B cell (primary cell): ENCODE data around the gene ELOVL1. TPM values are rescaled to one million over a fixed set of nuclear protein-coding genes. Genes with fewer than 3 reads are reported as not detected.

Experiments
- ATAC-seq: fragments of 200-7000 bp; cut with Tn5 transposase; one replicate; pipeline ENCODE4 v1.10.0; 2021; ENCODE audit warnings: low read depth, mild to moderate bottlenecking, moderate number of reproducible peaks, moderate library complexity
- CTCF ChIA-PET: fragments of 350-600 bp; sonication (Branson Sonifier 250); formaldehyde crosslinking; loops from one replicate; lab custom pipeline; 2021; ENCODE audit warnings: antibody characterized with exemption, inconsistent platforms; lab: Charles Lee
- POLR2A ChIA-PET: fragments of 350-600 bp; sonication (Branson Sonifier 250); formaldehyde crosslinking; loops from one replicate; lab custom pipeline; 2021; ENCODE audit warnings: antibody characterized with exemption; lab: Charles Lee
- DNase-seq: peaks from one replicate; pipeline ENCODE4 v3.0.0; 2013
- H2AFZ ChIP-seq: 2 replicates; pipeline ENCODE4 v1.6.1; 2012; ENCODE audit warnings: mild to moderate bottlenecking, low read depth, low read length; ENCODE audit not compliant: insufficient read depth, poor library complexity, severe bottlenecking
- H3K27ac ChIP-seq, 2 donors: 1 replicate in 1 of 2; 2 replicates in 1 of 2; pipeline ENCODE4 v1.5.1; 2012 to 2013; ENCODE audit warnings: low read length in 2 of 2, mild to moderate bottlenecking in 2 of 2, moderate library complexity in 1 of 2
- H3K27me3 ChIP-seq, 4 experiments: fragments of 200-600 bp in 1 of 4; sonication (generic) in 1 of 4; replicated peaks in 1 of 4; 1 replicate in 2 of 4; 2 replicates in 2 of 4; pipeline versions ENCODE4 v1.6.1 to v1.7.0; 2013 to 2016; ENCODE audit warnings: low read length in 3 of 4, mild to moderate bottlenecking in 2 of 4, mixed read lengths in 1 of 4, moderate library complexity in 1 of 4; ENCODE audit not compliant: insufficient read depth in 4 of 4, control insufficient read depth in 3 of 4; ENCODE audit errors: control extremely low read depth in 1 of 4
- H3K36me3 ChIP-seq, 2 experiments: replicated peaks in 1 of 2; 1 replicate in 1 of 2; 2 replicates in 1 of 2; pipeline versions ENCODE4 v1.6.1 to v1.7.1; 2013; ENCODE audit warnings: low read length in 1 of 2; ENCODE audit not compliant: insufficient read depth in 2 of 2, control insufficient read depth in 1 of 2; ENCODE audit errors: control extremely low read depth in 1 of 2, extremely low read depth in 1 of 2
- H3K4me1 ChIP-seq, 2 donors: fragments of 200-600 bp in 1 of 2; sonication (generic) in 1 of 2; 1 replicate in 1 of 2; 2 replicates in 1 of 2; pipeline versions ENCODE4 v1.5.1 to v1.6.1; 2013 to 2017; ENCODE audit warnings: low read length in 2 of 2; ENCODE audit not compliant: control insufficient read depth in 2 of 2, insufficient read depth in 2 of 2
- H3K4me2 ChIP-seq: replicated peaks from 2 replicates; pipeline ENCODE3; 2012; ENCODE audit warnings: mild to moderate bottlenecking, low read depth, low read length; ENCODE audit not compliant: poor library complexity, severe bottlenecking
- H3K4me3 ChIP-seq, 5 experiments: fragments of 200-600 bp in 1 of 5; sonication (generic) in 1 of 5; 1 replicate in 3 of 5; 2 replicates in 2 of 5; pipeline versions ENCODE4 v1.5.1 to v1.7.0; 2011 to 2016; ENCODE audit warnings: low read length in 4 of 5, mild to moderate bottlenecking in 4 of 5, low read depth in 2 of 5, control low read depth in 1 of 5, moderate library complexity in 1 of 5; ENCODE audit not compliant: insufficient read depth in 1 of 5; ENCODE audit errors: control extremely low read depth in 1 of 5, extremely low read depth in 1 of 5
- H3K79me2 ChIP-seq: fragments of 200-600 bp; sonication (generic); one replicate; pipeline ENCODE4 v1.6.0; 2016; ENCODE audit warnings: low read length; ENCODE audit not compliant: control insufficient read depth, insufficient read depth
- H3K9ac ChIP-seq: fragments of 200-600 bp; sonication (generic); 2 replicates; pipeline ENCODE4 v1.6.1; 2017; ENCODE audit warnings: mild to moderate bottlenecking, low read length, moderate library complexity
- H3K9me3 ChIP-seq, 3 donors: one replicate each; pipeline versions ENCODE4 v1.6.1 to v1.7.1; 2013; ENCODE audit warnings: low read length in 2 of 3; ENCODE audit not compliant: control insufficient read depth in 2 of 3, insufficient read depth in 1 of 3; ENCODE audit errors: control extremely low read depth in 1 of 3
- H4K20me1 ChIP-seq: 2 replicates; pipeline ENCODE4 v1.6.0; 2012; ENCODE audit warnings: mild to moderate bottlenecking, low read length; ENCODE audit not compliant: insufficient read depth, control insufficient read depth, poor library complexity, severe bottlenecking
- H3K27ac Mint-ChIP-seq: one replicate; pipeline ENCODE4 v1.8.0; 2021; ENCODE audit warnings: mixed read lengths
- H3K27me3 Mint-ChIP-seq: one replicate; pipeline ENCODE4 v1.8.0; 2021; ENCODE audit warnings: mixed read lengths
- H3K4me1 Mint-ChIP-seq: one replicate; pipeline ENCODE4 v1.8.0; 2021; ENCODE audit warnings: mixed read lengths
- H3K4me3 Mint-ChIP-seq: one replicate; pipeline ENCODE4 v1.8.0; 2021; ENCODE audit warnings: mixed read lengths
- H3K9me3 Mint-ChIP-seq: one replicate; pipeline ENCODE4 v1.8.0; 2022; ENCODE audit warnings: mixed read lengths; ENCODE audit not compliant: insufficient read depth
- EZH2 ChIP-seq: IDR thresholded peaks from 2 replicates; pipeline ENCODE4 v1.6.1; 2012; ENCODE audit warnings: borderline replicate concordance, low read depth, mild to moderate bottlenecking, moderate library complexity, low read length; ENCODE audit not compliant: insufficient read depth, poor library complexity, severe bottlenecking
- WGBS: methylation state at CpG from one replicate; pipeline ENCODE4 v1.1.5; 2013; ENCODE audit warnings: missing lambda C conversion rate; ENCODE audit not compliant: insufficient coverage; 5-methylcytosine and 5-hydroxymethylcytosine counted together
- intact Hi-C: fragments of 100-400 bp; cut with micrococcal nuclease; formaldehyde crosslinking; loops from one replicate; pipeline ENCODE4 v1.10.0; 2022
- polyA plus RNA-seq: library from polyadenylated mRNA; depleted of rRNA; stranded (reverse); fragments of >200 nt; gene quantifications from 2 replicates; pipeline ENCODE4 v1.2.3, GENCODE V29; 2012
- total RNA-seq, 2 donors: library from RNA; stranded (reverse); fragments of 120-200 nt in 1 of 2; gene quantifications; 1 replicate in 1 of 2; 2 replicates in 1 of 2; pipeline versions ENCODE4 v1.2.3 to v1.2.4, GENCODE V29; 2013 to 2022
- TF ChIP-seq, protein P1 (sequence below): fragments of 200-600 bp; IDR thresholded peaks from one replicate; pipeline ENCODE4 v1.8.0; 2022; ENCODE audit warnings: antibody characterized with exemption, mild to moderate bottlenecking

The ELOVL1 gene
- total and polyA plus RNA-seq, 2 donors (not counting 1 experiment from before 2014, with no cell fraction given) = 65.4 to 78.8 TPM

DNA sequence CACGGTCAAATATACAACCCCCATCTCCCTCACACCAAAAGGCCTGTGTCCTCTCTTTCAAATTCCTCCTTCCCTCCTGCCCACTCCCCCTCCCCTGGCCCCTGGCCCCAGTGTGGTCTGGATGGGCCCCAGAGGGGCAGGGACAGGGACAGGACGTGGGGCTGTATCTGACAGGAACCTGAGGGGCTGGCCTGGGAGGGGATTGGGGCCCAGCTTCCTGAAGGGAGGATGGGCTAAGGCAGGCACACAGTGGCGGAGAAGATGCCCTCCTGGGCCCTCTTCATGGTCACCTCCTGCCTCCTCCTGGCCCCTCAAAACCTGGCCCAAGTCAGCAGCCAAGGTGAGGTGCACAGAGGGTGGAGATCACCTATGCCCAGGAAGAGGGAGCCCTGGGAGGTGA, 30.2 kb downstream of the ELOVL1 start, which contains the start of gene MPL:
MPL (plus strand) TSS at position 231 of the 400 bp plus-strand sequence; CDS start at position 262, 31 bp downstream.
- Mint-ChIP-seq H3K27me3 (no peaks in the 10 kb centered on the region), H3K9me3 (no peaks in the 10 kb centered on the region), H3K4me3 (no peak within 1 kb of the TSS), H3K4me1 (no peaks in the 10 kb centered on the region), H3K27ac (no peak within 1 kb of the TSS)
- Histone ChIP-seq H3K9me3 (no peaks in the 10 kb centered on the region), H3K9ac (no peak within 1 kb of the TSS), H3K36me3 (no peaks in the 10 kb centered on the region), H4K20me1 (no peaks in the 10 kb centered on the region), H3K27me3 (peaks cover 0 to 3% (median 0%) of the 10 kb centered on the region in 4 experiments), H3K79me2 (no peaks in the 10 kb centered on the region), H3K4me1 (no peaks in the 10 kb centered on the region), H3K27ac (no peak within 1 kb of the TSS), H3K4me3 (no peak within 1 kb of the TSS), H3K4me2 (no peak within 1 kb of the TSS), H2AFZ (no peak within 1 kb of the TSS)
- ChIA-PET POLR2A (no interaction called here), CTCF (no interaction called here)
- ATAC-seq (no peak), DNase-seq (no peak)
- WGBS = 41% methylated on average over 2 of the region's 3 CpGs
- intact Hi-C loops = no loop called here
- TF ChIP-seq, protein P1, sequence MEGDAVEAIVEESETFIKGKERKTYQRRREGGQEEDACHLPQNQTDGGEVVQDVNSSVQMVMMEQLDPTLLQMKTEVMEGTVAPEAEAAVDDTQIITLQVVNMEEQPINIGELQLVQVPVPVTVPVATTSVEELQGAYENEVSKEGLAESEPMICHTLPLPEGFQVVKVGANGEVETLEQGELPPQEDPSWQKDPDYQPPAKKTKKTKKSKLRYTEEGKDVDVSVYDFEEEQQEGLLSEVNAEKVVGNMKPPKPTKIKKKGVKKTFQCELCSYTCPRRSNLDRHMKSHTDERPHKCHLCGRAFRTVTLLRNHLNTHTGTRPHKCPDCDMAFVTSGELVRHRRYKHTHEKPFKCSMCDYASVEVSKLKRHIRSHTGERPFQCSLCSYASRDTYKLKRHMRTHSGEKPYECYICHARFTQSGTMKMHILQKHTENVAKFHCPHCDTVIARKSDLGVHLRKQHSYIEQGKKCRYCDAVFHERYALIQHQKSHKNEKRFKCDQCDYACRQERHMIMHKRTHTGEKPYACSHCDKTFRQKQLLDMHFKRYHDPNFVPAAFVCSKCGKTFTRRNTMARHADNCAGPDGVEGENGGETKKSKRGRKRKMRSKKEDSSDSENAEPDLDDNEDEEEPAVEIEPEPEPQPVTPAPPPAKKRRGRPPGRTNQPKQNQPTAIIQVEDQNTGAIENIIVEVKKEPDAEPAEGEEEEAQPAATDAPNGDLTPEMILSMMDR = no peak
- no peak for TF ChIP-seq EZH2

DNA sequence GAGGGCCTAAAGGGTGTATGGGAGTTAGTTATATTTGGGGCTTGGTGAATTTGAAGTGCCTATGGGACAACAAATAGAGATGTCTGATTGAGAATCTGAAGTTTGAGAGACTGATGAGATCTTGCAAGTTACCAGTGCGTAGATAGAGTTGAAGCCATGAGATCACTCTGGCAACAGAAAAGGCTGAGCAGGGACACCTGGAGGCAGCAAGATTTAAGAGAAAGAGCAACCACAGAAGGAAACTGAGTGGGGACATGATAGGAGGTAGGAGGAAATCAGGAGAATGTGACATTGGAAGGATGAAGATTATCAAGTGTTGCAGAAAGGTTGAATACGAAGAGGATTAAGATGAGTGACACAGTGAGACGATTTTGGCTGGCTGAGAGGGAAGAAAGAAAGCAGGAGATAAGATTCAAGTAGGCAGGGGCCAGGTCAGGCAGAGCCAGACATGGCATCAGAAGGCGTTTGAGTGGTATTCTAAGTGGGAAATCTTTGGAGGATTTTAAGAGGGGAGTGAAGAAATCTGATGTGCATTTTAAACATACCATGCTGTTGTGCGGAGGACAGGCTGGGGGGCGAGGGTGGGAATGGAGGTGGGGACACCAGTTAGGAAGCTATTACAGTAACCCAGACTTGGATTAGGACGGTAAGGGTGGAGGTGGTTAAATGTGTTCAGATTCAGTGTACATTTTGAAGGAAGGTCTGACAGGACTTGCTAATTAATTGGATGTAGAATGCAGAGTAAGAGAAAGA, 33.2 kb downstream of the ELOVL1 start:
- no peak for ATAC-seq
- Histone ChIP-seq H3K9me3 (no peaks in the 10 kb centered on the region), H3K9ac (no peak overlapping the region), H3K27me3 (peaks cover 0 to 3% (median 0%) of the 10 kb centered on the region in 4 experiments), H3K79me2 (no peaks in the 10 kb centered on the region), H3K27ac (no peak overlapping the region), H3K4me1 (no peaks in the 10 kb centered on the region), H2AFZ (no peak overlapping the region), H4K20me1 (no peaks in the 10 kb centered on the region), H3K4me2 (no peak overlapping the region), H3K4me3 (no peak overlapping the region), H3K36me3 (no peaks in the 10 kb centered on the region)
- POLR2A ChIA-PET = no interaction called here
- Mint-ChIP-seq H3K27ac (no peak overlapping the region), H3K4me3 (no peak overlapping the region), H3K27me3 (no peaks in the 10 kb centered on the region), H3K9me3 (no peaks in the 10 kb centered on the region), H3K4me1 (no peaks in the 10 kb centered on the region)
- DNase-seq = no peak
- CTCF ChIA-PET = no interaction called here
- no peak for TF ChIP-seq EZH2
- TF ChIP-seq, protein P1 = no peak
- WGBS = 71% methylated on average over 7 of the region's 7 CpGs
- intact Hi-C loops = no loop called here
